Fibroblast of lung (primary cell): ENCODE data around the gene IRAK3.
"Not testable (repeated sequence)": the region's sequence is repeated elsewhere in the genome, so short reads cannot be mapped to it uniquely, and the experiment has no call there.

Experiments
- EZH2 ChIP-seq: IDR thresholded peaks from 2 replicates; pipeline ENCODE4 v1.5.1; 2012; ENCODE audit warnings: low read length, control low read depth, mild to moderate bottlenecking; ENCODE audit errors: missing control alignments
- TF ChIP-seq, protein P1 (sequence below), 2 donors: IDR thresholded peaks in 1 of 2; conservative IDR thresholded peaks in 1 of 2; 1 replicate in 1 of 2; 2 replicates in 1 of 2; pipeline ENCODE4 v1.5.1; 2011 to 2012; ENCODE audit warnings: low read length in 2 of 2, control low read depth in 1 of 2, inconsistent platforms in 1 of 2, low read depth in 1 of 2, mild to moderate bottlenecking in 1 of 2

DNA sequence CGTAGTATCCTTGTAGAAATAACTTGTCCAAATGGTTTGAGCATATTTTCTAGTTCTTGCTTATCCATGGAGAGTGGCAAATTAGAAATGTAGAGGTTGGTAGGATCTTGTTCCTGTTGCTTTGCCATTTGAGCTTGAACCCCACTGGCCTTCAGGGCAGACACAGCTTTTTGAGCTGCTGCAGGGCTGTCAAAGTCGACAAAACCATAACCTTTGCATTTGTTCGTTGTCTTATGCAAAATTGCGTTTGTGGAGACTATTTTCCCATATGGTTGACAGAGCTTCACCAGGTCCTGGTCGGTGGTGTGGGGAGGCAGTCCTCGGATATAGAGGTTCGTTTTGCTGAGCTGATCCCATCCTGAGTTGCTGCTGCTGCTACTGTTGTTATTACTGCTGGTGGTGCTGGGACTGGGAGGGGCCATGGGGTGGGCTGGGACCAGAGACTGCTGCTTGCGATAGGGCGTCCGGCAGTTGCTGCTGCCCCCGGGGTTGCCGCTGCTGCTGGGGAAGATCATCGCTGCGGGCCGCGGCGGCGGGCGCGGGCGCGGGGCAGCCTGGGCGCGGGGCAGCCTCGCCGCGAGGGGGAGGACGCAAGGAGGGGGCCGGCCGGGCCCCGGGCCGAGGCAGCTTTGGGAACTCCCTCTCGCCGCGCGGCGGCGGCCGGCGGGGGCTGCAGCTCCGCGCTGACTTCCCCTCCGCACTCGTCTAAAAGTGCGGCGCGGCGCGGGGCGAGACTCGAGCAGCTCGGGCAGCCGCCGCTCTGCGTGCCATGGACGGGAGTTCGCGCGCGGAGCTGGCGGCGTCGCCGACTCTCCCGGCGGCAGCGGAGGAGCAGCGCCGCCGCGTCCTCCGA, 46.0 kb downstream of the IRAK3 start:
- TF ChIP-seq, protein P1, sequence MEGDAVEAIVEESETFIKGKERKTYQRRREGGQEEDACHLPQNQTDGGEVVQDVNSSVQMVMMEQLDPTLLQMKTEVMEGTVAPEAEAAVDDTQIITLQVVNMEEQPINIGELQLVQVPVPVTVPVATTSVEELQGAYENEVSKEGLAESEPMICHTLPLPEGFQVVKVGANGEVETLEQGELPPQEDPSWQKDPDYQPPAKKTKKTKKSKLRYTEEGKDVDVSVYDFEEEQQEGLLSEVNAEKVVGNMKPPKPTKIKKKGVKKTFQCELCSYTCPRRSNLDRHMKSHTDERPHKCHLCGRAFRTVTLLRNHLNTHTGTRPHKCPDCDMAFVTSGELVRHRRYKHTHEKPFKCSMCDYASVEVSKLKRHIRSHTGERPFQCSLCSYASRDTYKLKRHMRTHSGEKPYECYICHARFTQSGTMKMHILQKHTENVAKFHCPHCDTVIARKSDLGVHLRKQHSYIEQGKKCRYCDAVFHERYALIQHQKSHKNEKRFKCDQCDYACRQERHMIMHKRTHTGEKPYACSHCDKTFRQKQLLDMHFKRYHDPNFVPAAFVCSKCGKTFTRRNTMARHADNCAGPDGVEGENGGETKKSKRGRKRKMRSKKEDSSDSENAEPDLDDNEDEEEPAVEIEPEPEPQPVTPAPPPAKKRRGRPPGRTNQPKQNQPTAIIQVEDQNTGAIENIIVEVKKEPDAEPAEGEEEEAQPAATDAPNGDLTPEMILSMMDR (conservative IDR thresholded peaks at IDR 0.05 in 1 of 2, IDR thresholded peaks at IDR 0.05 in 1 of 2; ENCODE audit: low read depth in 1 of 2, low read length in 2 of 2), result not testable (repeated sequence)
- TF ChIP-seq EZH2, result not testable (repeated sequence)
